Measurements from ENCODE around the gene PLCH1. TPM values are rescaled to one million over a fixed set of nuclear protein-coding genes. Genes with fewer than 3 reads are reported as not detected.

Gene PLCH1
- total RNA-seq, 1 experiment from 2014 or later, result 8.9 TPM

GRCh38 chr3:155423526-155424322 is 321.1 kb downstream of the PLCH1 start (continued):
- TF ChIP-seq ARID4B (CRISPR knock-in tag; IDR thresholded peaks at IDR 0.05; ENCODE audit: borderline replicate concordance), result no peak
- no peak for TF ChIP-seq ZNF232 (CRISPR knock-in tag; IDR thresholded peaks at IDR 0.05)
- no peak for TF ChIP-seq MAX (CRISPR knock-in tag; IDR thresholded peaks at IDR 0.05)
- TF ChIP-seq NR1H2 (CRISPR knock-in tag; IDR thresholded peaks at IDR 0.05), result no peak
- TF ChIP-seq CREM (CRISPR knock-in tag; IDR thresholded peaks at IDR 0.05), result no peak
- no peak for TF ChIP-seq SMAD4 (CRISPR knock-in tag; IDR thresholded peaks at IDR 0.05)
- no peak for TF ChIP-seq NFATC4 (CRISPR knock-in tag; IDR thresholded peaks at IDR 0.05)
- TF ChIP-seq ERG (CRISPR knock-in tag; IDR thresholded peaks at IDR 0.05), result no peak

GRCh38 chr3:155420881-155421486 is 323.9 kb downstream of the PLCH1 start:
- Mint-ChIP-seq H3K27ac (peak overlapping the region; percentile 16; the same call in 1 of the 2 replicates), H3K4me3 (no peak overlapping the region), H3K9me3 (peaks cover 12% of the 10 kb centered on the region), H3K4me1 (peaks cover 39% of the 10 kb centered on the region), H3K27me3 (ENCODE audit: low read depth) (no peaks in the 10 kb centered on the region; the same call in 1 of the 2 replicates), H3K36me3 (peaks cover 1% of the 10 kb centered on the region)
- TF ChIP-seq SP1 (CRISPR knock-in tag; conservative IDR thresholded peaks at IDR 0.05) (no peak), PREB (CRISPR knock-in tag; IDR thresholded peaks at IDR 0.05; ENCODE audit: borderline replicate concordance) (no peak), E2F4 (CRISPR knock-in tag; IDR thresholded peaks at IDR 0.05; ENCODE audit: borderline replicate concordance, low read depth) (no peak), HMGA2 (CRISPR knock-in tag; IDR thresholded peaks at IDR 0.05) (no peak), ZMAT4 (CRISPR knock-in tag; IDR thresholded peaks at IDR 0.05) (no peak), ZBTB21 (CRISPR knock-in tag; IDR thresholded peaks at IDR 0.05; ENCODE audit: borderline replicate concordance) (no peak), ERG (CRISPR knock-in tag; IDR thresholded peaks at IDR 0.05) (no peak), ZNF138 (CRISPR knock-in tag; conservative IDR thresholded peaks at IDR 0.05) (no peak), NFYB (CRISPR knock-in tag; conservative IDR thresholded peaks at IDR 0.05; ENCODE audit: low read depth) (no peak), RORB (CRISPR knock-in tag; IDR thresholded peaks at IDR 0.05) (no peak)
- DNase-seq (ENCODE audit: low spot score) (no peak), ATAC-seq (peak; percentile 76)
- ChIA-PET POLR2A (no interaction called here), CTCF (interaction anchor here (0.5 to 2.0 kb wide), 14 partner anchors 8 to 385 kb away, joined by 3 to 14 read pairs (median 4); partner anchors contain the start of gene C3orf33)
